HG02571 (cell line): ENCODE data around the gene FAM209A.
"Not testable (repeated sequence)": the region's sequence is repeated elsewhere in the genome, so short reads cannot be mapped to it uniquely, and the experiment has no call there.

Experiments
- ATAC-seq: cut with Tn5 transposase; IDR thresholded peaks from one replicate; pipeline ENCODE4 v1.9.1; 2021; ENCODE audit warnings: mild to moderate bottlenecking, moderate library complexity; ENCODE audit not compliant: unreplicated experiment

Gene FAM209A, protein sequence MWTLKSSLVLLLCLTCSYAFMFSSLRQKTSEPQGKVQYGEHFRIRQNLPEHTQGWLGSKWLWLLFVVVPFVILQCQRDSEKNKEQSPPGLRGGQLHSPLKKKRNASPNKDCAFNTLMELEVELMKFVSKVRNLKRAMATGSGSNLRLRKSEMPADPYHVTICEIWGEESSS

DNA sequence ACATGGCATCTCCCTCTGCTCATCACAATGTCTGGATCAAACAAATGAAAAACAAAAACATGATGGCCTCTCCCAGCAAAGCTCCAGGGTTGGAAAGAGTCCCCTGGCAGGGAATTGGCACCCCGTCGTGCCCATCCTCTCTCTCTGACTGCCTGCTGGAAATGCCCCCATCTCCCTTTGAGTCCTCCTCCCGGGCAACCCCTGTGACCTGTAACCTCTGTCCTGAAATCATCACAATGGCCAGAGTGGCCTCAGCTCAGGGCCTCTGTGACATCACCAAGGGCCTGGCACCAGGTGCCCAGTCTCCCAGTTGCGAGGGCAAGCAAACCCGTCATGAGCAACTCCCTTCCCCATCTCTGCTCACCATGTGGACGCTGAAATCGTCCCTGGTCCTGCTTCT is at the start of gene FAM209A:
Gene FAM209A, plus strand, starts transcription at position 301 of the 400 bp plus-strand sequence. Its CDS starts 65 bp downstream, at position 366.
- not testable (repeated sequence) for ATAC-seq

DNA sequence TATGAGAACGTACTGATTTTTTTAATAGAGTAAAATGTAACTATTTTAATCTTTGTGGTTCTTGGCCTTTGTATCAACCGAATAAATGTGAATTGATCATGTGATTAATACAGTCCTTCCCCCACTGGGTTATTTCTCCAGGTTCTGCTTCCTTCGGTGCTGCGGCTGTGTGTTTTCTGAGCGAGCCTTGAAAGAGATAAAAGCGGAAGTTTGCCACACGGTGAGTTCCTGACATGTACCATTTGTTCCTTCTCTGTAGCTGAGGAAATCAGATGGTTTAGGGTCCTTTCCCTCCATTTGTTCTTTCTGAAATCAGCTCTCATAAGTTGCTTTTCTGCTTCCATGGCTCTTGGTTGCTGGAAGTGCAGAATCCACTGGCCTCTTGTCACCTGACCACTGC is 40.6 kb upstream of the FAM209A start:
- ATAC-seq: no peak

DNA sequence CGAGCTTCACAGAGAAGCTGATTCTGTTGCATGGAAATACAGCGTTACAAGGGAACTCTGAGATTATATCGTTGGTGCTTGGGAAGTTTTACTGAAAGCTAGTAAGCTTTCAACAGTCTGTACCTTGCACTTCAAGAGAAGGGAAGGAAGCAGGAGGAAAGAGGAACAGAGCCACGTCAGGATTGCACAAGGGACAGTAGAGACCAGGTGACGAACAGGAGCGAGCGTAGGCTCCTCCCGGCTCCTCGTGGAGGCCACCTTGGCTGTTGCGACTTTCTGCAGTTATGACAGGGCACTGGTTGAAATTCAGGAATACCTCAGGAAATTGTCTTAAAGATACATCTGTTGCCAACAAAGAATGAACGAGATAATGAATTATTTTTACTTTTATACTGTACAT is 37.3 kb upstream of the FAM209A start:
- no peak for ATAC-seq

DNA sequence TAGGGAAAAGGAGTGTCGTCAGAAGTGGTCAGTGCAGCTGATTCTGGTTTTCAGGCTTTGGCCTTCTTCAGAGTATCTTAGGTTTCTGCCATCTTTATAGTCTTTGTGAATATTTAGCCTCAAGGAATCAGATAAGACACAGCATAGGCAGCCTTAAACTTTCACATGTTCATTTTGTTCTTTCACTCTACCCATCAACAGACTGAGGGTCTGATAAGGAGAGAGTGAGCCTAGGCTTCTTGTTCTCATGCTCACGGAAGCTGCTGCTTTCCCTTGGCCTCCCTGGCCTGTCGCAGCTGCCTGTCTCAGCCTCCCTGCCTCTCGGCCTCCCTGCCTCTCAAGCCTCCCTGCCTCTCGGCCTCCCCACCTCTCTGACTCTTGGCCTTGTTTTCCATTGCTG is 36.0 kb upstream of the FAM209A start:
- ATAC-seq: no peak

DNA sequence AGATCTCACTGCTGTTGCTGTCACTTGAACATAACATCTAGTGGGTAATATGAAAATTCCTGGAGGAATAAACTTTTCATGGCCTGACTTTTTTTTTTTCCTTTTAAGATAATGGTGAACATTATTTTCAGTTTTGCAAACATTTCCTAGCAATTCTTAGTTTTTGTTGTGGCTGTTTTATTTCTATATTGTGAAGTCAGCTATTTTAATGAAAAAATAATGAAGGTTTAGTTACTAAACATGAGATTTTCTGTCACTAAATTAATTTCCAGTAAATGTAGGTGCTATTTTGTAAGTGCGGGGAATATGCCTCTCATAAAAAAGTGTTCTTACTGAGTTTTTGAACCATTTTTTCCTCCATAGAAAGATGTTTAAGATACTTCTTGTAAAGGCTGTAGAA is 23.4 kb upstream of the FAM209A start:
- ATAC-seq: no peak

DNA sequence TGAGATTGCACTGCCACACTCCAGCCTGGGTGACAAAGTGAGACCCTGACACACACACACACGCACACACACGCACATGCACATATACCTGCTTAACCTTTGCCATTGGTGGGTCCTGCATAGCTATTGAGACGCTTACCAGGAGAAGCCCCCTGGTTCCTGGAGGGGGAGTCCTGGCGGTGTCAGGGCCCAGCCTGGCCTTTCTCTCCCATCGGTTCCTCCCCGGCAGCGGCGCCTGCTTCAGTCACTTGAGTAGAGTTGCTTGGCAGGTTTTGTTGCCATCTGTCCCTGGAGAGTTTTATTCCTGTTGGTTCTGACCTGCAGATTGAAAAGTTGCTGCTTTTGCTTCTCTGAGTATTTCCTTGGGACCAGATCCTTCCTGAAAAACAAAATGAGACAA is 20.6 kb upstream of the FAM209A start:
- no peak for ATAC-seq

DNA sequence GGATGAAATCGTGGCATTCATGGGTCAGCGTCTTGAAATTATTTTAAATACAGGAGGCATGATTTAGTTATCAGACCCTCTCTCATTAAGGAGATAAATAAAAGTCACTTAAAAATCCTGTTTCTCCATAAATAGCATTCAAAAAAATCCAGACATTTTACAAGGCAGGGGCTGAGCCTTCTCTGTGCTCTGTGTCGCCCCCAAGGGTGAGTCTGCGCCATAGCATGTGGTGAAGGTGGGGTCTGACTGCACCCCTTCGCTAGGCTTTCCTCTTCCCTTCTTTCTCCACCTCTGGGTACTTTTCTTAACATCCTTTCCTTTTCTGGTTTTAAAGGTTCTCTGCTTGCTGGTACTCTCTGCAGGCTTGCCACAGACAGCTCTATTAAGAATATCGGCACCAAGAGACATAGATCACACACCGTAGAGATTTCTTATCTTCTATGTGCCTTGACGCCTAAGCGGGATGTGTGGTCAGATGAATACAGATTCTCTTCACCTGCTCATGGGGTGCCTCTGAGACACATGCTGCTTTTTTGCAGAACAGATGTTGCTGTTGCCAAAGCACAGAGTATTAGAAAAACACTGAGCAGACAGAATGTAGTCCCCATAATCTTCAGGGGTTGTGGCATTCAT is 20.1 kb upstream of the FAM209A start:
- no peak for ATAC-seq

DNA sequence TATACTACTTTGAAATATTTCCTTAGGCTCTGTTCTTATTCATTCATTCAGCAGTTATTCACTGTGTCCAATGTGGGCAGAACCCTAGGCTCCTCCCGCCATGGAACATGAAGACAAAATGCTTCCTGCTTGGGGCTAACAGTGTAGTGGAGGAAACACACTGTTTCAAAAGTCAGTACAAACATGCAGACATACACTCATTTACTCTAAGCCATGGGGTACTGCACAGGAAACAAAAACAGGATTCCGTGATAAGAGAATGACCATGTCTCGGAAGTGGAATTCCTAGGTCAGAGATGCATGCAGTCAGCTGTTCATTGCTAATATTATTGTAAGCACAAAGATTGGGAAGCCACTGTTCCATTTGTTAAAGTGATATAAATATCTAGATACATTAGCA is 18.4 kb upstream of the FAM209A start:
- no peak for ATAC-seq

DNA sequence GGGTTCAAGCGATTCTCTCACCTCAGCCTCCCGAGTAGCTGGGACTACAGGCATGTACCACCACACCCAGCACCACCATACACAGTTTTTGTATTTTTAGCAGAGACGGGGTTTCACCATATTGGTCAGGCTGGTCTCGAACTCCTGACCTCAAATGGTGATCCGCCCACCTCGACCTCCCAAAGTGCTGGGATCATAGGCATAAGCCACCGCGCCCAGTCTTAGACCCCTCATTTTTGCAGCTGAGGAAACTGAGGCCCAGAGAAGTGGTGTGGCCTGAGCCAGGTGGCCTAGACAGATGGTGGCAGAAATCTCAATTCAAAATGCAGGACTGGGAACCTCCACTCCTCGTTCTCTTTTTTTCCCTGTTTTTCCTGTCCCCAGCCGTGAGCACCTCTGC is 12.6 kb upstream of the FAM209A start:
- ATAC-seq: no peak

DNA sequence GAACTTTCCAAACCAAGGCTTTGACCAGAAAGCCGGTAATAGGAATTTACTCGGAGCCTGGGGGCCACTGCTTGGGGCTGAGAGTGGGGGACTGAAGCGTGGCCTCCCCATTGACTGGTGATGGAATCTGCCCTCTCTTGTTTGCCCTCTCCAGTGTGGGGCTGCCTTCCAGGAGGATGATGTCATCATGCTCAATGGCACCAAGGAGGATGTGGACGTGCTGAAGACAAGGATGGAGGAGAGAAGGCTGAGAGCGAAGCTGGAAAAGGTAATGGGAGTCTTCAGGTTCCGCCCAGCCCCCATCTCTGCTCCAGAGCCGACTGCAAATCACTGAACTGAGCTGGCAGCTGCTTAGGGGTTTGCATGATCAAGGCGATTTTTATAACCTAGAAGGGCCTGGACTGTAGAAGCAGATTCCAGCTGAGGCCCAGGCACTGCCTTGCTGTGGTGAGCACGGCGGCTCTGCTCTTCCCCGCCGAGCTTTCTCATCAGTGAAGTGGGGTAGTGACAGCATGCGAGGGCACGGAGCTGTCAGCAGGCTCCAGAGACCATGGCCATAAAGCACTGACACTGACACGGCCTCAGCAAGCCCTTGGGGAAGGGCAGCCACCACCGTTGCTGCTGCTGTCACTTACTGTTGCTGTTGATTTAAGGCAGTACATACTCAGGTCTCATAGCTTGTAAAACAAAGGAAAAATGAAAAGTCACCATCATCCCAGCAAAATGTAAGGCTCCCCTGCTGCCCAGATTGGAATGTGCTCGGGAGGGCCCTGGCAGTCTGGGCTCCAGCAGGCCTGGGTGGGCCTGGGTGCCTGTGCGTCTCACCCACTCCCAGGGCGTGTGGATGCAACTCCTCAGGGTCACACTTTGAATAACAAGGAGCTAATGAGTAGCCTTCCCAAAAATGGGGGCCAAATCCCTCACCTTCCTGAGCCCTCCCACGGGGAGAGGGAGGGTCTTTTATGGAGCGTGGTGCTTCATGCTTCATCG is 11.1 kb upstream of the FAM209A start:
- no peak for ATAC-seq

DNA sequence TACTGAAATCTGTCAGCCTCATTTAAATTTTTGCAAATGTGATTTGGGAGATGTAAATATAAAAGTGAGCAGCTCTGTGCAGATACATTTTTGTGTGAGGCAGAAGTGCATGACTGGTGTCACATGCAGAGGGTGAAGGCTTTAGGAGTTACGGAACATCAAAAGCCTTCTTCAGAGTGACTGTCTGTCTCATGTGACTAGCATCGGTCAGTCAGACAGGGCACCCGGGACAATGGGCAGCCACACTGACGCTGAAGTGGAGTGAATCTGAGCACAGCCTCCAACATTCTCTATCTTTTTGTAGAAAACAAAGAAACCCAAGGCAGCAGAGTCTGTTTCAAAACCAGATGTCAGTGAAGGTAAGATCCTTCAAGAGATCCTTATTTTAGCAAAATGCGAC is 7.9 kb upstream of the FAM209A start:
- ATAC-seq: no peak

DNA sequence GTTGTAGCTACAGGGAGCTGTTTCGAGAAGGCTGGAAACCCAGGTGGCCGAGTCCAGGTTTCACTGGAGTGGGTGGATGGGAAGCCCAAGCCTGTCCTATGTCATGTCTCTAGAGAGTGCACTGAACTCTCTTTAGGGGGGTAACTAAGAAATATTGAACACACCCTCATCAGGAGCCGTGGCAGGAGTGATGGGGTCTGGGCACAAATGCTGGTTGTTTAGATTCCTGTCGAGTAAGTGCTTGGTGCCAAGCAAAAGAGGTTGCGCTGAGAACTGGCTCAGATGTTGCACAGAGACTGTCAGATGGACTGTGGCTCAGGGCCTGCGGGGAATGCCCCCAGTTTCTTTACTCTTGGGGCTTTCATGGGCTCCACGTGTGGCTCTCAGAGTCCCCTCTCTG is 7.3 kb upstream of the FAM209A start:
- no peak for ATAC-seq

DNA sequence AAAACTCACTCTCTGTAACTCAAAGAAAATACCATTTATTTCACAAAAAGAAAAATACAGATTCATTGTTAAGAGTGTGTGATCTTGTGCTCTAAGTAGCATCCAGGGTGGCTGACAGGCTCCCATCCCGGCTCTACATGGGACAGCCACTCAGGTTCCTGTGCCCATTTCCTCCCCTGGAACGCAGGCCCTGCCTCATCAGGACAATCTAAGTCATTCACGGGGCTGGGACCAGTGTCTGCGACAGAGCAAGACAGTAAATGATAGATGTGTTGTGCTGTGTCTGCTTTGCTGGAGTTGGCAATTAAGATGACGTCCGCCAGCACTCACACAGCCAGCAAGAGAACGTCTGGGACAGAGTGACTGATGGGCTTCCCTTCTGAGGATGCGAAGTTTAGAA is 6.9 kb upstream of the FAM209A start:
- ATAC-seq: no peak

DNA sequence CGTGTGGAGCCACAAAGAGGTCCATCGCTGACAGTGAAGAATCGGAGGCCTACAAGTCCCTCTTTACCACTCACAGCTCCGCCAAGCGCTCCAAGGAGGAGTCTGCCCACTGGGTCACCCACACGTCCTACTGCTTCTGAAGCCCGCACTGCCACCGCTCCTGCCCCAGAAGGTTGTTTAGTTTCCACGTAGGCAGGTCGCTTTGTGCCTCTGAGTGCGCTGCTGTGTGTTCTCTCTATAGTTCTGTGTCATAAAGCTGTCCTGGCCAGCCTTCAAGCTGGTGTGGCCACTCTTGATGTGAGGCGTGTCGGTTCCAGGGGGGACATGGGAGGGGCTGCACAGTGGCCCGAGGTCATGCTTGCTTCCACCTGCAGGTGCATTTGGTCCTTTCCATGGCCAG is 6.4 kb upstream of the FAM209A start:
- no peak for ATAC-seq

DNA sequence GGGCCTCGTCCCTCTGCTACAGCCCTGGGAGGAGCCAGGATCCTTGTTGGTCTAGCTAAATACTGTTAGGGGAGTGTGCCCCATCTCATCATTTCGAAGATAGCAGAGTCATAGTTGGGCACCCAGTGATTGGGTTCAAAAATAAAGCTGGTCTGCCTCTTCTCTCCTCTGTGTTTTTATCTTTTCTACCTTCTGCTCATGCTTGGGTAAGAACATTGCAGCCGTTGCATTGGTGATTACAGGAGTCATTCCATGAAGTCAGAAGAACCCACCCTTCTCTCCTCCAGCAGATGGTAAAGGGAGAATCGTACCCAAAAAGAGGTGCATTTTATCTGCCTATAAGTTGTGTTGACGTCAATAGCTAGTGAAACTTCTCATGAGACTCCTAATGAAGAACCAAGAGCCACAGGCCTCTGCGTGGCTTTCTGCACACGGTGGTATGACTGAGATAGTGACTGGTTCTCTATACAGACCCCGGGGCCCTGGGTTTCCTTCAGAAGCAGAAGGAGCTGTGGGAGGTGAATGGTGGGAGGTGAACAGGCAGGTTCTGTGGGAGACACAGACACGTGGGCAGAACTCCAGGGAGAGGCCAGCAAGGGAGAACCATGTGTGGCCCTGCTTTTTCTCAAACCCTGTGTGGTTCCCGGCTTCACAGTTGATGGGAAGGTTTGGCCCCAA is 5.7 kb upstream of the FAM209A start:
- ATAC-seq: no peak

DNA sequence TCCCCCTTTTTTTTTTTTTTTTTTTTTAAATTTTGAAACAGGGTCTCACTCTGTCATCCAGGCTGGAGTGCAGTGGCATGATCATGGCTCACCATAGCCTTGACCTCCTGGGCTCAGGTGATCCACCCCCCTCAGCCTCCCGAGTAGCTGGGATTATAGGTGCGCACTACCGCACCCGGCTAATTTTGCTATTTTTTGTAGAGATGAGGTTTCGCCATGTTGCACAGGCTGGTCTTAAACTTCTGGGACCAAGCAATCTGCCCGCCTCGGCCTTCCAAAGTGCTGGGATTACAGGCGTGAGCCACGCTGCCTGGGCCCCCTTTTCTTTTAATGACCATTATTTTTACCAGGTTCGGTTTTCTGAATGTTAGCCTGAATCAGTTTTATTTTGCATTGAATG is 5.0 kb upstream of the FAM209A start:
- ATAC-seq: no peak

DNA sequence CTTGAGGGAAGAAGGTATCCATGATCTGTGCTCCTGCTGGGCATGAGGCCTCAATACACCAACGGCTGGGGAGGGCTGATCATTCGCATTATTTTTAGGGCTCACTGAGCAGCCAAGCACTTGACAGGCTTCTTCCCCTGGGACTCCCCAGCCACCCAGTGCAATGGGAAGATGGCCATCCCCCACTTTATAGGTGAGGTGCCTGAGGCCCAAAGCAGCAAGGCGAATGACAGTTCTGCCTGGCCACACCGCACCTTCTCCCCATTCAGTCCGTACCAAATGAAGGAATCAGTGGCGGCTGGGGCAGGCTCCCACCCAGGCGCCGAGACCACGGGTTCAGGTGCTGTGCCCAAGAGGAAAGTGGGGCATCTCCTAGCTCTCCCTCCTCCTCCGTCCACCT is 4.4 kb upstream of the FAM209A start:
- ATAC-seq: no peak

DNA sequence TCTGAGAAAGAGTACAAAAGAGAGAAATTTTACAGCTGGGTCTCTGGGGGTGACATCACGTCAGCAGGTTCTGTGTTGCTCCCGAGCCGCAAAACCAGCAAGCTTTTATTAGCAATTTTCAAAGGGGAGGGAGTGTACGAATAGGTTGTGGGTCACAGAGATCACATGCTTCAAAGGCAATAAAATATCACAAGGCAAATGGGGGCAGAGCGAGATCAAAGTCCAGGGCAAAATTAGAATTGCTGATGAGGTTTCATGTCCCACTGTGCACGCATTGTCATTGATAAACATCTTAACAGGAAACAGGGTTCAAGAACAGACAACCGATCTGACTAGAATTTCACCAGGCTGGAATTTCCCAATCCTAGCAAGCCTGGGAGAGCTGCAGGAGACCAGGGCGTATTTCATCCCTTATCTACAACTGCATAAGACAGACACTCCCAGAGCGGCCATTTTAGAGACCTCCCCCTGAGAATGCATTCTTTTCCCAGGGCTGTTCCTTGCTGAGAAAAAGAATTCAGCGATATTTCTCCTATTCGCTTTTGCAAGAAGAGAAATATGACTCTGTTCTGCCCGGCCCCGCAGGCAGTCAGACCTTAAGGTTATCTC is 3.7 kb upstream of the FAM209A start:
- ATAC-seq: not testable (repeated sequence)

DNA sequence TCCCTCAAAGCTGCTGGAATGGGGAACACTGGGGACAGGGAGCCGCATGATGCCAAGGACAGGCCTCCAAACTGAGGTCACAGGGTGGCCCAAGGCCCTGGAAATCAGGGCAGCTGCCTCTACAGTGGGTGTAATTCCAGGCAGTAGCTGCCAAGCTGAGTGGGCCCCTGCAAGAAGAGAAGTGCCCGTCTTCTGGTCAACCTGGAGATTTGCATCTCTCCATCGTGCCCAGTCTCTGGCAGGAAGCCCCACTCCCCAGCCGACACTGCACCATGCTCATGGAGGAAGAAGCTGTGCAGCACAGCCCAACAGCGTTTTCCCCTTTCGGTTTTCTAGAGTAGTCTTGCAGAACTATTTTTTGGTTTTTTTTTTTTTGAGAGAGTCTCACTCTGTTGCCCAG is 2.2 kb upstream of the FAM209A start:
- no peak for ATAC-seq

DNA sequence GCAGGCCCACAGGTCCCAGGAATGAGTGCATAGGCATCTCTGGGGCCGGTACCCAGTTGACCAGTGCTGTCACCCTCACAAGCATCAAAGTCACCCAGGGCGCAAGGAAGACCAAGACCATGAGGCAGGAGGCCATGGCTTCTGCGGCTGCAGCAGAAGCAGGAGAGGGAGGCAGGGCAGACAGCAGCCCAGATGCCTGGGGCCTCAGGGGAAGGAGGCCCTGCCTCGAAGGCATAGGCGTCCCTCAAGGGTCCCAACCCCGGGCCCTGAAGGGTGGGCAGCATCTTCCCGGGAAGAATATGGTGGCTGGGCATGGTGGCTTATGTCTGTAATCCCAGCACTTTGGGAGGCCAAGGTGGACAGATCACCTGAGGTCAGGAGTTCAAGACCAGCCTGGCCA is 3.0 kb downstream of the FAM209A start:
- ATAC-seq: no peak

DNA sequence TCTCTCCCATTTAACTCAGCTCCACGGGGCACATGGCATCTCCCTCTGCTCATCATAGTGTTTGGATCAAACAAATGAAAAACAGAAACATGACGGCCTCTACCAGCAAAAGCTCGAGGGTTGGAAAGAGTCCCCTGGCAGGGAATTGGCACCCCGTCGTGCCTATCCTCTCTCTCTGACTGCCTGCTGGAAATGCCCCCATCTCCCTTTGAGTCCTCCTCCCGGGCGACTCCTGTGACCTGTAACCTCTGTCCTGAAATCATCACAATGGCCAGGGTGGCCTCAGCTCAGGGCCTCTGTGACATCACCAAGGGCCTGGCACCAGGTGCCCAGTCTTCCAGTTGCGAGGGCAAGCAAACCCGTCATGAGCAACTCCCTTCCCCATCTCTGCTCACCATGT is 8.4 kb downstream of the FAM209A start, which contains the start of gene FAM209B:
Gene FAM209B, plus strand, starts transcription at position 301 of the 400 bp plus-strand sequence. Its CDS starts 96 bp downstream, at position 397.
- ATAC-seq: not testable (repeated sequence)
